GM12874 (cell line): Measurements from ENCODE around the gene C1orf87.

Experiments
- CTCF ChIP-seq: IDR thresholded peaks from 2 replicates; pipeline ENCODE4 v1.5.1; 2011; ENCODE audit warnings: low read depth, mild to moderate bottlenecking, control low read depth, low read length, moderate library complexity; ENCODE audit not compliant: insufficient read depth

Gene C1orf87

DNA sequence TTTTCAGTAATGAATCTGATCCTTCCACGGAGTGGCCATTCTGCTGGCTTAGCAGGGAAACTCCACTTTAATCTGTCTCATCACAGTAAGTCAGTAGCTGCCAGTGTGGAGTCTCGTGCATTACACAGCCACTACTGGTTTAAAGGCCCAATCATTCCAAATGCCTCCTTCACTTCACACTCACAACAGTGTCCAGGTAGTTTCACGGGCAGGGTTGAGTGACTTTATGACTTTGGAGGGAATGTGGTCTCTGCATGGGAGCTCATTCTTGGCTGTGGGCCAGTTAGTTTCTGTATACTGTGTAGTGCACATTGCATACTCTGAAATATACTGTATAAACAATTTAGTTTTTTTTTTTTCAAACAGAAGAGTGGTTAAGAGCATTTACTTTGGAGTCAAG, 34.6 kb upstream of the C1orf87 start:
- no peak for TF ChIP-seq CTCF

- no peak for TF ChIP-seq CTCF
These were observed 29.6 kb upstream of the C1orf87 start for GRCh38 chr1:60103186-60103585.

DNA sequence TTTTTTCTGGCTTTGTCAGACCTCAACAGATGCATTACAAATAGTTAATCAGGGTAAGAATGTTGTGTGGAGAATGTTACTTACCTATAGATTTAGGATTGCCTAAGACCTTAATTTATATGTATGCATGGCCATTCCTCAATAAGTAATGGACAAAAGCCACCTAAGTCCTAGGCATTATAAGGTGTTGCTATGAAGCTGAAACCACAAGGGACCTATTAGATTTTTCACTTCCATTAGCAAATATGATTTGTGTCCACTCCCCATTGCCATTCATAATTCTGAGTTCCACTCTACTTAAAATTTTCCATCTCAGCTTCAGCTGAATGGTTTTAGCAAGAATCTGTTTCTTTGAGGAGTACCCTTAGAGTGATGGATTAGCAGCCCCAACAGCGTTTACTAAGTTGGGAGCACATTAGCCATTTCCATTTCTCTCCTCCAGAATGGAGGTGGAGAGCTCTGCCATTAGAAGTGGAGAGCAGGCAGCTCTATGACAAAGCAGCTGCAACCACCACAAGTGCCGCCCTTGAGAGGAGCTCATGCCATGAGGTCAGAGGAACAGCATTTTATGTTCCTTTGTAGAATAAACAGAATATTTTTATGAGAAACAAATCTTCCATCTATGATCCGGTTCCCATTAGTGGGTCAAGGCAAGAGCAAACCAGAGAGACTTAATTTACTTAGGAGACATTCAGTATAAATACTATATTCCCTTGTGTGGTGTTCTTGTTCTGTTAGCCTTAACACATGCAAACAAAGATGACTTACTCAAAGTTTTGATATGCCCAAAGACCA, 28.9 kb upstream of the C1orf87 start:
- no peak for TF ChIP-seq CTCF

DNA sequence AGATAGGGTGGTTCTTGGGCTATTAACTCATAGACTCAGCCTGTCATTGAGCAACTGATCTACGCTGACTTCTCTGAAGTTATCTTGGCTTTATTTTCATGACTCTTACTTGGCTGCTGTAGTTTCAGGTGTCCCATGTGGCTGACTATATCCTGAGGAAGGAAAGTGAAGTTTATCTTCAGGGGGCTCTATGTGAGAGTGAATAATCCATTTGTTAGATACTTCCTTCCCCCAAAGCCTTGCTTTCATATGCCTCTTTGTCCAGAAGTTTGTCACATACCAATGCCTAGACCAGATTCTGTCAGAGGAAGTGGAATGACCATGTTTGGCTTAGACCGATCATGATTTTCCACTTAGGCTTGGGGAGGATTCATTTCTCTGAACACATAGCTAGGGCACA, 27.9 kb upstream of the C1orf87 start:
- TF ChIP-seq CTCF = no peak

- TF ChIP-seq CTCF = no peak
These were observed 17.7 kb upstream of the C1orf87 start for GRCh38 chr1:60091195-60091715.

- no peak for TF ChIP-seq CTCF
These were observed 17.1 kb upstream of the C1orf87 start for GRCh38 chr1:60090655-60091054.

- TF ChIP-seq CTCF = no peak
These were observed 15.1 kb upstream of the C1orf87 start for GRCh38 chr1:60088620-60089155.
